Suprapubic skin (tissue), 4 donors: ENCODE results near the gene EPC1. TPM values are rescaled to one million over a fixed set of nuclear protein-coding genes. Genes with fewer than 3 reads are reported as not detected.
"Not testable (repeated sequence)": the region's sequence is repeated elsewhere in the genome, so short reads cannot be mapped to it uniquely, and the experiment has no call there.

Experiments used
- DNase-seq, 2 donors: peaks; one replicate each; pipeline ENCODE4 v3.0.0-alpha.2; 2019; ENCODE audit warnings: low spot score in 2 of 2
- H3K27ac ChIP-seq: fragments of 200-600 bp; sonication (generic); one replicate; pipeline ENCODE4 v1.5.1; 2019
- H3K27me3 ChIP-seq: fragments of 200-600 bp; sonication (generic); one replicate; pipeline ENCODE4 v1.5.1; 2019
- H3K36me3 ChIP-seq: fragments of 200-600 bp; sonication (generic); one replicate; pipeline ENCODE4 v1.5.1; 2019
- H3K4me1 ChIP-seq: fragments of 200-600 bp; sonication (generic); one replicate; pipeline ENCODE4 v1.5.1; 2019
- H3K4me3 ChIP-seq: fragments of 200-600 bp; sonication (generic); one replicate; pipeline ENCODE4 v1.5.1; 2019; ENCODE audit warnings: mild to moderate bottlenecking
- H3K9me3 ChIP-seq: fragments of 200-600 bp; sonication (generic); one replicate; pipeline ENCODE4 v1.5.1; 2019
- CTCF ChIP-seq, 2 donors: fragments of 200-600 bp in 1 of 2; fragments of 450-650 bp in 1 of 2; sonication (generic) in 1 of 2; IDR thresholded peaks; one replicate each; pipeline ENCODE4 v1.5.1; 2016 to 2019; ENCODE audit warnings: antibody characterized with exemption in 2 of 2, mild to moderate bottlenecking in 1 of 2, moderate library complexity in 1 of 2
- EP300 ChIP-seq: sonication (generic); formaldehyde crosslinking; IDR thresholded peaks from one replicate; pipeline ENCODE4 v1.6.1; 2017; ENCODE audit warnings: antibody characterized with exemption
- POLR2A ChIP-seq, 2 donors: fragments of 450-650 bp; IDR thresholded peaks; one replicate each; pipeline ENCODE4 v1.6.1; 2017; ENCODE audit warnings: antibody characterized with exemption in 2 of 2, mild to moderate bottlenecking in 2 of 2, moderate library complexity in 2 of 2
- POLR2AphosphoS5 ChIP-seq, 3 donors: sonication (generic); formaldehyde crosslinking; IDR thresholded peaks; one replicate each; pipeline ENCODE4 v1.6.1; 2017; ENCODE audit warnings: antibody characterized with exemption in 3 of 3
- WGBS: methylation state at CpG from one replicate; pipeline ENCODE4 v1.1.5; 2018; 5-methylcytosine and 5-hydroxymethylcytosine counted together
- total RNA-seq, 4 donors: library from RNA; depleted of rRNA; stranded (reverse); fragments of >200 nt; gene quantifications; one replicate each; pipeline ENCODE4 v1.1.0, GENCODE V29; 2016

The EPC1 gene
- total RNA-seq = 10 to 100 TPM; 29.6 to 55.4 (median 47.1) TPM

GRCh38 chr10:32346551-32347362 is at the start of gene EPC1:
TSS of gene EPC1 (minus strand) at chr10:32347158. CDS start at chr10:32346915, 243 bp downstream.
- Histone ChIP-seq H3K4me3 (peak within 1 kb of the TSS; percentile 89), H3K27ac (peak within 1 kb of the TSS; percentile 100), H3K9me3 (no peaks in the 10 kb centered on the region), H3K27me3 (no peaks in the 10 kb centered on the region), H3K36me3 (no peaks in the 10 kb centered on the region), H3K4me1 (peaks cover 69% of the 10 kb centered on the region)
- WGBS = 0% methylated on average over 17 of the region's 97 CpGs
- TF ChIP-seq POLR2AphosphoS5 (IDR thresholded peaks at IDR 0.05) (peak; percentile 46 to 88 (median 84)), EP300 (no peak), POLR2A (IDR thresholded peaks at IDR 0.05) (peak; percentile 68 to 94)
- DNase-seq = peak; percentile 86 to 91

GRCh38 chr10:32393911-32394310 is 47.0 kb upstream of the EPC1 start:
- H3K36me3 ChIP-seq = no peaks in the 10 kb centered on the region
- TF ChIP-seq EP300 (no peak), POLR2A (IDR thresholded peaks at IDR 0.05) (no peak), CTCF (IDR thresholded peaks at IDR 0.05) (no peak), POLR2AphosphoS5 (IDR thresholded peaks at IDR 0.05) (no peak)
- no peak overlapping the region for H3K27ac ChIP-seq
- no peaks in the 10 kb centered on the region for H3K27me3 ChIP-seq
- no peak for DNase-seq
- no peaks in the 10 kb centered on the region for H3K9me3 ChIP-seq
- WGBS = 65% methylated on average over 4 of the region's 4 CpGs
- no peak overlapping the region for H3K4me3 ChIP-seq
- no peaks in the 10 kb centered on the region for H3K4me1 ChIP-seq

GRCh38 chr10:32392284-32392683 is 45.3 kb upstream of the EPC1 start:
- not testable (repeated sequence) for H3K9me3 ChIP-seq

GRCh38 chr10:32390193-32390592 is 43.2 kb upstream of the EPC1 start:
- no peaks in the 10 kb centered on the region for H3K27me3 ChIP-seq
- DNase-seq = no peak
- H3K9me3 ChIP-seq = no peaks in the 10 kb centered on the region
- H3K36me3 ChIP-seq = no peaks in the 10 kb centered on the region
- no peaks in the 10 kb centered on the region for H3K4me1 ChIP-seq
- WGBS = 85% methylated on average over 3 of the region's 3 CpGs
- H3K4me3 ChIP-seq = no peak overlapping the region
- no peak for TF ChIP-seq CTCF (IDR thresholded peaks at IDR 0.05)
- no peak for TF ChIP-seq POLR2A (IDR thresholded peaks at IDR 0.05)
- TF ChIP-seq POLR2AphosphoS5 (IDR thresholded peaks at IDR 0.05) = no peak
- no peak overlapping the region for H3K27ac ChIP-seq

More at GRCh38 chr10:32392284-32392683, 45.3 kb upstream of the EPC1 start:
- not testable (repeated sequence) for DNase-seq, H3K36me3 ChIP-seq, H3K27me3 ChIP-seq, H3K4me3 ChIP-seq, H3K4me1 ChIP-seq, H3K27ac ChIP-seq

GRCh38 chr10:32388258-32389027 is 41.5 kb upstream of the EPC1 start:
- H3K27me3 ChIP-seq = no peaks in the 10 kb centered on the region
- TF ChIP-seq CTCF (IDR thresholded peaks at IDR 0.05) (no peak), POLR2A (IDR thresholded peaks at IDR 0.05) (no peak), EP300 (no peak), POLR2AphosphoS5 (IDR thresholded peaks at IDR 0.05) (no peak)
- no peaks in the 10 kb centered on the region for H3K4me1 ChIP-seq
- no peaks in the 10 kb centered on the region for H3K9me3 ChIP-seq
- no peak for DNase-seq
- 59% methylated on average over 6 of the region's 6 CpGs for WGBS
- no peak overlapping the region for H3K27ac ChIP-seq
- no peak overlapping the region for H3K4me3 ChIP-seq
- H3K36me3 ChIP-seq = no peaks in the 10 kb centered on the region

- H3K4me1 ChIP-seq = no peaks in the 10 kb centered on the region
- H3K27me3 ChIP-seq = no peaks in the 10 kb centered on the region
- no peak for TF ChIP-seq EP300
- TF ChIP-seq POLR2AphosphoS5 (IDR thresholded peaks at IDR 0.05) = no peak
- no peak for TF ChIP-seq POLR2A (IDR thresholded peaks at IDR 0.05)
- no peak for TF ChIP-seq CTCF (IDR thresholded peaks at IDR 0.05)
- no peak overlapping the region for H3K27ac ChIP-seq
- 76% methylated on average over 7 of the region's 7 CpGs for WGBS
- no peak for DNase-seq
- no peak overlapping the region for H3K4me3 ChIP-seq
- H3K9me3 ChIP-seq = no peaks in the 10 kb centered on the region
- H3K36me3 ChIP-seq = no peaks in the 10 kb centered on the region
These were observed 39.8 kb upstream of the EPC1 start for GRCh38 chr10:32386623-32387260.
